PC-3 (cell line): ENCODE data around the gene ACADM.

Source experiments
- CTCF ChIP-seq: fragments of 300-600 bp; sonication (generic); conservative IDR thresholded peaks from 2 replicates; pipeline ENCODE4 v1.5.1; 2017; ENCODE audit warnings: antibody characterized with exemption, low read depth, mild to moderate bottlenecking, low read length
- EZH2 ChIP-seq: fragments of 300-600 bp; sonication (generic); IDR thresholded peaks from one replicate; pipeline ENCODE4 v1.6.1; 2017; ENCODE audit warnings: antibody characterized with exemption, mild to moderate bottlenecking, low read length; ENCODE audit not compliant: unreplicated experiment
- EZH2phosphoT487 ChIP-seq: fragments of 300-600 bp; sonication (generic); IDR thresholded peaks from 2 replicates; pipeline ENCODE4 v1.6.1; 2018; ENCODE audit warnings: mild to moderate bottlenecking, antibody characterized with exemption, low read length, borderline replicate concordance

- TF ChIP-seq CTCF = no peak
- TF ChIP-seq EZH2 = no peak
- no peak for TF ChIP-seq EZH2phosphoT487
Measured at GRCh38 chr1:75693551-75693950, 31.0 kb upstream of the ACADM start.
